ENCODE data around the gene UCK2. TPM values are rescaled to one million over a fixed set of nuclear protein-coding genes. Genes with fewer than 3 reads are reported as not detected.

The UCK2 gene
- total RNA-seq, 1 donor, result 74.2 TPM

GRCh38 chr1:165884009-165884689, 56.7 kb downstream of the UCK2 start:
- Histone ChIP-seq H3K36me3 (ENCODE audit: insufficient read depth, low read length) (no peaks in the 10 kb centered on the region), H2AFZ (ENCODE audit: low read length) (no peak overlapping the region), H4K20me1 (ENCODE audit: insufficient read depth, low read length) (peaks cover 18% of the 10 kb centered on the region), H3K4me1 (ENCODE audit: insufficient read depth, low read length) (peaks cover 13% of the 10 kb centered on the region), H3K27me3 (ENCODE audit: insufficient read depth, low read length) (no peaks in the 10 kb centered on the region), H3K27ac (ENCODE audit: low read depth, low read length) (no peak overlapping the region), H3K4me3 (ENCODE audit: insufficient read depth, low read length) (no peak overlapping the region), H3K4me2 (ENCODE audit: insufficient read depth, low read length) (no peak overlapping the region), H3K9me3 (ENCODE audit: low read depth, low read length) (no peaks in the 10 kb centered on the region), H3K79me2 (ENCODE audit: insufficient read depth, low read length) (peaks cover 97% of the 10 kb centered on the region)
- no peak for TF ChIP-seq CTCF (IDR thresholded peaks at IDR 0.05; ENCODE audit: extremely low read depth, low read depth, low read length)
- no peak for DNase-seq (ENCODE audit: insufficient read length, low spot score, missing footprints)

GRCh38 chr1:165884690-165885304, 57.4 kb downstream of the UCK2 start:
- no peak for TF ChIP-seq CTCF (IDR thresholded peaks at IDR 0.05; ENCODE audit: extremely low read depth, low read depth, low read length)
- H3K4me2 ChIP-seq (ENCODE audit: insufficient read depth, low read length), result no peak overlapping the region
- no peak overlapping the region for H3K4me3 ChIP-seq (ENCODE audit: insufficient read depth, low read length)
- H3K27ac ChIP-seq (ENCODE audit: low read depth, low read length), result no peak overlapping the region
- DNase-seq (ENCODE audit: insufficient read length, low spot score, missing footprints), result no peak
- H3K36me3 ChIP-seq (ENCODE audit: insufficient read depth, low read length), result no peaks in the 10 kb centered on the region
- peaks cover 18% of the 10 kb centered on the region for H4K20me1 ChIP-seq (ENCODE audit: insufficient read depth, low read length)
- H2AFZ ChIP-seq (ENCODE audit: low read length), result no peak overlapping the region
- H3K9me3 ChIP-seq (ENCODE audit: low read depth, low read length), result no peaks in the 10 kb centered on the region
- peaks cover 98% of the 10 kb centered on the region for H3K79me2 ChIP-seq (ENCODE audit: insufficient read depth, low read length)
- H3K27me3 ChIP-seq (ENCODE audit: insufficient read depth, low read length), result no peaks in the 10 kb centered on the region
- peaks cover 16% of the 10 kb centered on the region for H3K4me1 ChIP-seq (ENCODE audit: insufficient read depth, low read length)

- TF ChIP-seq CTCF (IDR thresholded peaks at IDR 0.05; ENCODE audit: extremely low read depth, low read depth, low read length), result no peak
- no peaks in the 10 kb centered on the region for H3K9me3 ChIP-seq (ENCODE audit: low read depth, low read length)
- H3K4me2 ChIP-seq (ENCODE audit: insufficient read depth, low read length), result no peak overlapping the region
- no peaks in the 10 kb centered on the region for H3K27me3 ChIP-seq (ENCODE audit: insufficient read depth, low read length)
- H3K27ac ChIP-seq (ENCODE audit: low read depth, low read length), result no peak overlapping the region
- no peaks in the 10 kb centered on the region for H3K36me3 ChIP-seq (ENCODE audit: insufficient read depth, low read length)
- peaks cover 21% of the 10 kb centered on the region for H3K4me1 ChIP-seq (ENCODE audit: insufficient read depth, low read length)
- H4K20me1 ChIP-seq (ENCODE audit: insufficient read depth, low read length), result peaks cover 18% of the 10 kb centered on the region
- H2AFZ ChIP-seq (ENCODE audit: low read length), result no peak overlapping the region
- H3K79me2 ChIP-seq (ENCODE audit: insufficient read depth, low read length), result peaks cover 98% of the 10 kb centered on the region
- no peak for DNase-seq (ENCODE audit: insufficient read length, low spot score, missing footprints)
- no peak overlapping the region for H3K4me3 ChIP-seq (ENCODE audit: insufficient read depth, low read length)
Observed at GRCh38 chr1:165885305-165885694, 57.9 kb downstream of the UCK2 start.

GRCh38 chr1:165886193-165886592, 58.8 kb downstream of the UCK2 start:
- Histone ChIP-seq H3K36me3 (ENCODE audit: insufficient read depth, low read length) (no peaks in the 10 kb centered on the region), H3K4me3 (ENCODE audit: insufficient read depth, low read length) (no peak overlapping the region), H2AFZ (ENCODE audit: low read length) (no peak overlapping the region), H3K9me3 (ENCODE audit: low read depth, low read length) (no peaks in the 10 kb centered on the region), H3K4me2 (ENCODE audit: insufficient read depth, low read length) (no peak overlapping the region), H3K4me1 (ENCODE audit: insufficient read depth, low read length) (peaks cover 30% of the 10 kb centered on the region), H3K27ac (ENCODE audit: low read depth, low read length) (no peak overlapping the region), H3K27me3 (ENCODE audit: insufficient read depth, low read length) (no peaks in the 10 kb centered on the region), H3K79me2 (ENCODE audit: insufficient read depth, low read length) (peaks cover 92% of the 10 kb centered on the region), H4K20me1 (ENCODE audit: insufficient read depth, low read length) (peaks cover 15% of the 10 kb centered on the region)
- no peak for DNase-seq (ENCODE audit: insufficient read length, low spot score, missing footprints)
- no peak for TF ChIP-seq CTCF (IDR thresholded peaks at IDR 0.05; ENCODE audit: extremely low read depth, low read depth, low read length)

All from osteoblast (primary cell).